GM23338 (cell line): ENCODE data around the gene LUZP2.

Experiments used
- CREB1 ChIP-seq: fragments of 250-450 bp; sonication (Bioruptor Pico); IDR thresholded peaks from 2 replicates; pipeline ENCODE4 v1.5.0; 2020; ENCODE audit warnings: low read depth, mild to moderate bottlenecking, moderate library complexity
- CTCF ChIP-seq, 2 experiments: fragments of 200-600 bp in 1 of 2; sonication (generic) in 1 of 2; conservative IDR thresholded peaks; 2 replicates each; pipeline versions ENCODE4 v1.5.1 to v1.6.1; 2016 to 2017; ENCODE audit warnings: antibody characterized with exemption in 2 of 2, low read depth in 2 of 2, mild to moderate bottlenecking in 2 of 2, moderate library complexity in 1 of 2
- EZH2 ChIP-seq: fragments of 200-600 bp; sonication (generic); IDR thresholded peaks from one replicate; pipeline ENCODE4 v1.8.0; 2017; ENCODE audit warnings: antibody characterized with exemption, mild to moderate bottlenecking, low read depth; ENCODE audit not compliant: unreplicated experiment
- POLR2AphosphoS5 ChIP-seq: IDR thresholded peaks from 2 replicates; pipeline ENCODE4 v1.6.1; 2016; ENCODE audit warnings: antibody characterized with exemption, low read depth

GRCh38 chr11:24861440-24861839 lies 364.6 kb downstream of the LUZP2 start:
- TF ChIP-seq CTCF (conservative IDR thresholded peaks at IDR 0.05; ENCODE audit: low read depth in 2 of 2) (no peak), EZH2 (no peak), POLR2AphosphoS5 (no peak), CREB1 (CRISPR knock-in tag) (no peak)
